ENCODE results near the gene PYY. TPM values are rescaled to one million over a fixed set of nuclear protein-coding genes. Genes with fewer than 3 reads are reported as not detected.
A peak's percentile ranks its signal among the peaks of the same experiment; 100 is the strongest.

Gene PYY
- total and polyA plus RNA-seq, 2 experiments from 2014 or later: not detected

- H3K4me1 ChIP-seq (ENCODE audit: low read depth): peaks cover 10% of the 10 kb centered on the region
- H3K27ac ChIP-seq: no peak overlapping the region
- no peaks in the 10 kb centered on the region for H3K9me3 ChIP-seq (ENCODE audit: low read depth)
- H3K27me3 ChIP-seq: peaks cover 14% of the 10 kb centered on the region
- TF ChIP-seq, protein P1, sequence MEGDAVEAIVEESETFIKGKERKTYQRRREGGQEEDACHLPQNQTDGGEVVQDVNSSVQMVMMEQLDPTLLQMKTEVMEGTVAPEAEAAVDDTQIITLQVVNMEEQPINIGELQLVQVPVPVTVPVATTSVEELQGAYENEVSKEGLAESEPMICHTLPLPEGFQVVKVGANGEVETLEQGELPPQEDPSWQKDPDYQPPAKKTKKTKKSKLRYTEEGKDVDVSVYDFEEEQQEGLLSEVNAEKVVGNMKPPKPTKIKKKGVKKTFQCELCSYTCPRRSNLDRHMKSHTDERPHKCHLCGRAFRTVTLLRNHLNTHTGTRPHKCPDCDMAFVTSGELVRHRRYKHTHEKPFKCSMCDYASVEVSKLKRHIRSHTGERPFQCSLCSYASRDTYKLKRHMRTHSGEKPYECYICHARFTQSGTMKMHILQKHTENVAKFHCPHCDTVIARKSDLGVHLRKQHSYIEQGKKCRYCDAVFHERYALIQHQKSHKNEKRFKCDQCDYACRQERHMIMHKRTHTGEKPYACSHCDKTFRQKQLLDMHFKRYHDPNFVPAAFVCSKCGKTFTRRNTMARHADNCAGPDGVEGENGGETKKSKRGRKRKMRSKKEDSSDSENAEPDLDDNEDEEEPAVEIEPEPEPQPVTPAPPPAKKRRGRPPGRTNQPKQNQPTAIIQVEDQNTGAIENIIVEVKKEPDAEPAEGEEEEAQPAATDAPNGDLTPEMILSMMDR (IDR thresholded peaks at IDR 0.05; ENCODE audit: low read depth, low read length): no peak
- no peaks in the 10 kb centered on the region for H3K36me3 ChIP-seq
- peak overlapping the region; percentile 68 for H3K4me3 ChIP-seq
- DNase-seq (ENCODE audit: low read depth in 1 of 2, low spot score in 1 of 2): peak; percentile 61 to 81
Observed at GRCh38 chr17:43905985-43906852, 47.5 kb downstream of the PYY start.

DNA sequence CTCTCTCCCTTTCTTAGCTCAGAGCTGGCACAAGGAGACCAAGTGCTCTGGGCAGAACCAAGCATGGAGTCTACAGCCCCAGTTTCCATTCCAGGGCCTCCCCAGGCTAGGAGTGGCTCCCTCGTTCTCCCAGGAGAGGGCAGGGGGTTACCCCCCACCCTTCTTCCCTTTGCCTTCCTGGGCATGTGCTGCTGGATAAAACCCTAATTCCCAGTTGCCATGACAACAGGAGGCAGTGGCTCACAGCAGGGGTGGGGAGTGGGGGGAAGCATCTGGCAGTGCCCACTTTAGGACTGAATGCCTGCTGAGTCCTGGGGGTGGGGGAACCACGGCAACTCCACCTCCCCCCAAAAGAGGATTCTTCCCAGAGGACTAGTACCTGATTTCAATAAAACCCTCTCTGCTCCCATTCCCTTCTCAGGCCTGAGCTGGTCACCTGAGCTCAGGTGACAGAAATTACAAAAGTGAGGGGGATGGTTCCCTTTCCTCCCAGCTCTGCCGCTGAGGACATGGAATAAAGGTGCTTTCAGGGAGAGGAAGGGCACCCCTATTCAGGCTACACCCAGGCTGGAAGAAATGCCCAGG is 48.2 kb downstream of the PYY start:
- H3K4me3 ChIP-seq: peak overlapping the region; percentile 68
- TF ChIP-seq, protein P1 (IDR thresholded peaks at IDR 0.05; ENCODE audit: low read depth, low read length): no peak
- peaks cover 14% of the 10 kb centered on the region for H3K27me3 ChIP-seq
- no peak overlapping the region for H3K27ac ChIP-seq
- DNase-seq (ENCODE audit: low read depth in 1 of 2, low spot score in 1 of 2): no peak
- no peaks in the 10 kb centered on the region for H3K9me3 ChIP-seq (ENCODE audit: low read depth)
- H3K4me1 ChIP-seq (ENCODE audit: low read depth): peaks cover 10% of the 10 kb centered on the region
- no peaks in the 10 kb centered on the region for H3K36me3 ChIP-seq

Other genes with a start within 250 kb of the PYY start
- gene SOST, start 195.1 kb downstream of the PYY start, total RNA-seq: 0.85 and 3.2 TPM in 2 replicates
- 0.10 and 4.1 TPM in 2 replicates for gene SOST, start 195.1 kb downstream of the PYY start, polyA plus RNA-seq
- 66.2 and 71.4 TPM in 2 replicates for gene DUSP3, start 175.0 kb downstream of the PYY start, total RNA-seq
- gene DUSP3, start 175.0 kb downstream of the PYY start, polyA plus RNA-seq: 58.7 and 82.4 TPM in 2 replicates
- 0.04 TPM in 1 of 2 replicates, not detected in the other for gene CFAP97D1, start 173.5 kb downstream of the PYY start, total RNA-seq
- not detected in 2 replicates for gene CFAP97D1, start 173.5 kb downstream of the PYY start, polyA plus RNA-seq
- 7.4 and 7.6 TPM in 2 replicates for gene MPP3, start 120.8 kb downstream of the PYY start, total RNA-seq
- 5.3 and 14.6 TPM in 2 replicates for gene MPP3, start 120.8 kb downstream of the PYY start, polyA plus RNA-seq
- gene CD300LG, start 106.8 kb downstream of the PYY start, total RNA-seq: not detected in 2 replicates
- not detected in 2 replicates for gene CD300LG, start 106.8 kb downstream of the PYY start, polyA plus RNA-seq
- 25.0 and 25.4 TPM in 2 replicates for gene MPP2, start 46.4 kb downstream of the PYY start, total RNA-seq
- gene MPP2, start 46.4 kb downstream of the PYY start, polyA plus RNA-seq: 17.2 and 23.4 TPM in 2 replicates
- not detected in 2 replicates for gene PPY, start 11.5 kb downstream of the PYY start, total RNA-seq
- not detected in 2 replicates for gene PPY, start 11.5 kb downstream of the PYY start, polyA plus RNA-seq
- 4.2 and 6.1 TPM in 2 replicates for gene NAGS, start 50.7 kb upstream of the PYY start, total RNA-seq
- 5.1 and 8.5 TPM in 2 replicates for gene NAGS, start 50.7 kb upstream of the PYY start, polyA plus RNA-seq
- 37.5 and 65.8 TPM in 2 replicates for gene TMEM101, start 61.0 kb upstream of the PYY start, total RNA-seq
- gene TMEM101, start 61.0 kb upstream of the PYY start, polyA plus RNA-seq: 22.5 and 40.6 TPM in 2 replicates
- 31.0 and 45.3 TPM in 2 replicates for gene LSM12, start 112.7 kb upstream of the PYY start, total RNA-seq
- 46.5 and 60.7 TPM in 2 replicates for gene LSM12, start 112.7 kb upstream of the PYY start, polyA plus RNA-seq
- gene G6PC3, start 116.8 kb upstream of the PYY start, total RNA-seq: 93.1 and 95.3 TPM in 2 replicates
- 162 and 234 TPM in 2 replicates for gene G6PC3, start 116.8 kb upstream of the PYY start, polyA plus RNA-seq
- 164 and 300 TPM in 2 replicates for gene HDAC5, start 169.7 kb upstream of the PYY start, total RNA-seq
- 94.1 and 209 TPM in 2 replicates for gene HDAC5, start 169.7 kb upstream of the PYY start, polyA plus RNA-seq
- 3.6 and 9.6 TPM in 2 replicates for gene HROB, start 188.0 kb upstream of the PYY start, total RNA-seq
- gene HROB, start 188.0 kb upstream of the PYY start, polyA plus RNA-seq: 7.8 and 15.6 TPM in 2 replicates
- 3.1 and 6.4 TPM in 2 replicates for gene ASB16, start 216.8 kb upstream of the PYY start, total RNA-seq
- 5.5 and 6.4 TPM in 2 replicates for gene ASB16, start 216.8 kb upstream of the PYY start, polyA plus RNA-seq
- gene TMUB2, start 233.0 kb upstream of the PYY start, total RNA-seq: 31.3 and 43.9 TPM in 2 replicates
- 40.5 and 50.7 TPM in 2 replicates for gene TMUB2, start 233.0 kb upstream of the PYY start, polyA plus RNA-seq
- 79.0 and 91.0 TPM in 2 replicates for gene ATXN7L3, start 245.9 kb upstream of the PYY start, total RNA-seq
- 24.7 and 31.4 TPM in 2 replicates for gene ATXN7L3, start 245.9 kb upstream of the PYY start, polyA plus RNA-seq